GM19240 (cell line): ENCODE results near the gene RECQL5.

ENCODE experiments used
- DNase-seq: peaks from one replicate; pipeline ENCODE4 v3.0.0; 2011; ENCODE audit warnings: low spot score; ENCODE audit not compliant: insufficient read length

Gene RECQL5

GRCh38 chr17:75619506-75620431 lies 47.2 kb downstream of the RECQL5 start:
- DNase-seq: no peak

DNA sequence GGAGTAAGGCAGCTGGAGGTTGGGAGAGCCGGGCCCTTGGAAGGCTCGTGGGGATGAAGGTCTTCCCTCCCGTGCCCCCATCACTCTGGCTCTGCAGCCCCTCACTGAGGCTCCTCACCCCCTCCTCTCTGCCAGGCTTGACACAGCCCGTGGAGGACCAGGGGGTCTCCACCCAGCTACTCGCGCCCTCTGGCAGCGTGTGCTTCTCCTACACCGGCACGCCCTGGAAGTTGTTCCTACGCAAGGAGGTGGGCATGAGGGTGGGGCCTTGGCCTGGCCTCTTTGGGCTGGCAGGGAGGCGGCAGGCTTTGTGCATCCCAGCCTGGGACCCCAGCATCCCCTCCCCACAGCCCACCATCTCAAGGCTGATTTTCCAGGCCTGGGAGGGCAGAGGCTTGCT lies 49.3 kb downstream of the RECQL5 start:
- DNase-seq: no peak

DNA sequence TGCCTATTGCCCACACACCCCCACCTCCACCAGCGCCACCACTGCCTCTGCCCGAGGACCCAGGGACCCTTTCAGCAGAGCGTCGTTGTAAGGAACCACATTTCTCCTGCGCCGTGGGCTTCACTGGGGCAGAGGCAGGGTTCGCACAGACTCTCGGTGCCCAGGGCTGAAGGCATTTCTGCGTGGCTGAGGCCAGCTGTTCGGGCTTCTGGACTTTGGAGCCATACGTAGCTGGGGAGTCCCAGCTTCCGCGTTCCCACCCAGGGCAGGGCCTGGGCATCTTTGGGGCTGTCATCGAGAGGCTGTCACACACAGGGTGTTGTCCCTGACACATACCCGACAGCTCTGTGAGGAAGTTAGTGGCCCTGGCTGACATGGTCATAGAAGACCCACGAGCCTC lies 49.7 kb downstream of the RECQL5 start:
- no peak for DNase-seq

DNA sequence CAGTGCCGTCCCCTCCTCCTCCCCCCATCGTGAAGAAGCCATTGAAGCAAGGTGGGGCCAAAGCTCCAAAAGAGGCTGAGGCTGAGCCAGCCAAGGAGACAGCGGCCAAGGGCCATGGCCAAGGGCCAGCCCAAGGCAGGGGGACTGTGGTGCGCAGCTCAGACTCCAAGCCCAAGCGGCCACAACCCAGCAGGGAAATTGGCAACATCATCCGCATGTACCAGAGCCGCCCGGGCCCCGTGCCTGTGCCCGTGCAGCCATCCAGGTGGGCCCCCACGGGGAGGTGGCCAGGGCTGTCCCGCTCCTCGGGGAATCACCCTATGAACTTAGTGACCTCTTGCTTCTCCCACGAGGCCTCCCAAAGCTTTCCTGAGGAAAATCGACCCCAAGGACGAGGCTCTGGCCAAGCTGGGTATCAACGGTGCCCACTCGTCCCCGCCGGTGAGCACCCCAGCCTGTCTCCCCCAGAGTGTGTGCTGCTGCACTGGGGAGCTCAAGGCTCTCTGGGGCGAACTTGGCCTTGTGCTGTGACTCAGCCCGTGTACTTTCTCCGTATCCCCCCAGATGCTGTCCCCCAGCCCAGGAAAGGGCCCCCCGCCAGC lies 50.3 kb downstream of the RECQL5 start:
- DNase-seq: no peak

DNA sequence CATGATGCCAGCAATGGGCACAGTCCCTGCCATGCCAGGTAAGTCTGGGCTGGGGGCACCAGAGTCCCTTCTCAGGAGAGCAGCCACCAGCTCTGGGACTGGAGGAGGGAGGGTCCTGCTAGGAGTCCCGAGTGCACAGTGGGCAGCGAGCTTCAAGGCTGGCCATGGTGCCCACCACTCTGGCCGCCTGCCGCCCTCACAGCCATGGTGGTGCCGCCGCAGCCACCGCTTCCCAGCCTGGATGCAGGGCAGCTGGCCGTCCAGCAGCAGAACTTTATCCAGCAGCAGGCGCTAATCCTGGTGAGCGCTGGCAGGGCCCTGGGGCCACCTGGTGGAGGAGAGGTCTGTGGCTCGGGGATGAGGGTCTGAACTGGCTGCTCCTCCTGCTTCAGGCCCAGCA lies 51.7 kb downstream of the RECQL5 start:
- DNase-seq: no peak

- DNase-seq: no peak
Observed at GRCh38 chr17:75614556-75615270, 52.2 kb downstream of the RECQL5 start.

- DNase-seq: no peak
Observed at GRCh38 chr17:75614006-75614405, 52.9 kb downstream of the RECQL5 start.

GRCh38 chr17:75612906-75613626 lies 53.9 kb downstream of the RECQL5 start:
- DNase-seq: no peak

- no peak for DNase-seq
Observed at GRCh38 chr17:75611851-75612429, 55.0 kb downstream of the RECQL5 start.

- DNase-seq: no peak
Observed at GRCh38 chr17:75610103-75610984, 56.6 kb downstream of the RECQL5 start.

- DNase-seq: no peak
Observed at GRCh38 chr17:75607086-75607485, 59.9 kb downstream of the RECQL5 start.

DNA sequence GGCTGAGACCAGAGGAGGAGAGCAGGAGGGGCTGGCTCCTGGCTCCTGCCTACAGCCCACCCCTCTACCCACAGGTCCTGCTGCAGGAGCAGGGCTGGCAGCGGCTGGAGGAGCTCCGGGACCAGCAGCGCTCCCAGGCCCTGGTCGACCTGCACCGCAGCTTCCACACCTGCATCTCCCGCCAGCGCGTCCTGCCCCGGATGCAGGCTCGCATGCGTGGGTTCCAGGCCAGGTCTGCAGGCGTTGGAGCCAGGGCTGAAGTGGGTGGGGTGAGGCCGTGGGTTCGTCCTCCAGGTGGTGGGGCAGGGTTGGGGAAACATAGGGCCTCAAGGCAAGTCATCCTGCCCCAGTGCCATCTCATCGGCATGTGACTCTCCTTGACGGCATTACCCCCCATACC lies 61.2 kb downstream of the RECQL5 start:
- no peak for DNase-seq

- no peak for DNase-seq
Observed at GRCh38 chr17:75604034-75604695, 62.8 kb downstream of the RECQL5 start.

DNA sequence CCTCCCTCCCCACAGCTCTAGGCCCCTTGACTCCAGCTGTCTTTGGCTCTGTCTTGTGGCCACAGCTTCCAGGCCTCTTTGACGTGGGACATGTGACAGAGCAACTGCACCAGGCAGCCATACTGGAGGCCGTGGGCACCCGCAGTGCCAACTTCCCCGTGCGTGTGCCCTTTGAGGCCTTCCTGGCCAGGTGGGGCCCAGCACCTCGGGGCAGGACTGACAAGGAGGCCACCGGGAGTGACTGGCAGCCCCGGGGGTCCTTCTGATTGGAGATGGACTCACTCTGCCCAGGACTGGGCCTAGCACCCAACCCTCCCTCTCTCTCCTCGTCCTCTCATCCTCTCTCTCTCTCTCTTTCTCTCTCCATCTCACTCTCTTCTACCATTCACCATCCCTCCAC lies 63.8 kb downstream of the RECQL5 start:
- DNase-seq: no peak

DNA sequence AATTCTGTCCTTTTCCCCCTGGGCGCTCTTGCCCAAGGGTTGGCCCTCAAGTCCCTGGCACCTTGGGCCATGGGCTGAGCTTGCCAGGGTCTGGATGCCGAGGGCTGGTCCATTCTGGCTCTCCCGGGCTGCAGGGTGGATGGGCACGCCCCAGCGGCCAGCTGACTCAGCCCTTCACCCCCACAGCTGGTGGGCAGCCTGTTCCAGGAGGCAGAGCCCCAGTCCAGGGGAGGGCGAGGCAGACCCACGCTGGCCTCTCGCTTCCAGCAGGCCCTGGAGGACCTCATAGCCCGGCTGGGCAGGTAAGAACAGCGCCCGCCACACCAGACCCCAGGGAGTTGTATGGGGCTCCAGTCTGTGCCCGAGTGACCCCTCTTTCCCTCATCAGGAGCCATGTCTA lies 64.3 kb downstream of the RECQL5 start:
- no peak for DNase-seq

GRCh38 chr17:75601057-75601987 lies 65.6 kb downstream of the RECQL5 start:
- no peak for DNase-seq

DNA sequence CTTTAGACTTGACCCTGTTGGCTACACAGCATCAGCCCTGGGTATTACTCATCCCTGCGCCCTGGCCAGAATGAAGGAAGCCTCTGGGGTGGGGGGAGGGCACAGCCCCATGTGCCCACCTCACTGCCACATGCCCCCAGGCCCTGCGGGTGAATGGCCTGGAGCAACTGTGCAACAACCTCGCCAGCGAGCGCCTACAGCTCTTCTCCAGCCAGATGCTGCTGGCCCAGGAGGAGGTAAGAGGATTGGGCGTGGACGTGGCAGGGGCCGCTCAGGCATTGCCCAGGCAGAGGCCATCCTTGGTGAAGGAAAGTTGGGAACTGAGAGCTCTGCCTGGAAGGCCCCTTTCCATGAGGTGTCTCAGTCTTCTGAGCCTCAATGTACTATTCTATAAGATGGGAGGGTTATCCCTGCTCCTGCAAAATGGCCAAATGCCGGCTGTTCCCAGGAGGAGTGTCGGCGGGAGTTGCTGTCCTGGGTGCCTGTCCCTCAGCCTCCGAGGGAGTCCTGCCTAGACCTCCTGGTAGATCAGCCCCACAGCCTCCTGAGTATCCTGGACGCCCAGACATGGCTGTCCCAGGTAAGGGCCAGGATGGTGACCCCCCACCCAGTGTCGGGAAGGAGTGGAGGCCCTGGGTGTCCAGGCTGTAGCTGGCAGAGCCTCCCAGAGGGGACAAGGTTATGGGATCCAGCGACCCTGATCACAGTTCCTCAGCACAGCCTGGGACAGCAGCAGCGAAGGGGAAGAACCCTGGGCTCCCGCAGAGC lies 70.5 kb downstream of the RECQL5 start:
- DNase-seq: no peak

GRCh38 chr17:75595920-75596313 lies 71.0 kb downstream of the RECQL5 start:
- DNase-seq: no peak
